ENCODE data around the gene HES7.

HES7 gene

GRCh38 chr17:8119581-8120519 lies 4.1 kb downstream of the HES7 start:
- peaks cover 70 to 85% (median 82%) of the 10 kb centered on the region in 11 experiments for H3K27me3 ChIP-seq
- H3K9ac ChIP-seq, result peak overlapping the region; percentile 28 to 79 (median 65); a peak in 19 of 22 replicates
- peaks cover 53 to 72% (median 60%) of the 10 kb centered on the region in 10 experiments for H3K4me1 ChIP-seq
- H3K27ac ChIP-seq, result peak overlapping the region in 9 of 11 experiments; percentile 23 to 59 (median 36); a peak in 15 of 22 replicates
- peaks cover 5 to 53% (median 41%) of the 10 kb centered on the region in 11 experiments; a peak in 20 of 22 replicates for H4K20me1 ChIP-seq
- no peak for TF ChIP-seq Cebpa-rat (IDR thresholded peaks at IDR 0.05)
- no peaks in the 10 kb centered on the region for H3K36me3 ChIP-seq
- H3K9me3 ChIP-seq (replicated peaks in 1 of 11), result no peaks in the 10 kb centered on the region
- H3K4me2 ChIP-seq, result peak overlapping the region; percentile 91 to 100 (median 99)
- H3K4me3 ChIP-seq, result peak overlapping the region; percentile 57 to 79 (median 69)

- Histone ChIP-seq H3K4me3 (peak overlapping the region; percentile 57 to 79 (median 69)), H3K9ac (peak overlapping the region; percentile 52 to 79 (median 65); a peak in 21 of 22 replicates), H3K9me3 (replicated peaks in 1 of 11) (no peaks in the 10 kb centered on the region), H3K36me3 (no peaks in the 10 kb centered on the region), H3K4me2 (peak overlapping the region; percentile 91 to 100 (median 99)), H3K27me3 (peaks cover 70 to 85% (median 82%) of the 10 kb centered on the region in 11 experiments), H3K4me1 (peaks cover 44 to 63% (median 52%) of the 10 kb centered on the region in 10 experiments), H3K27ac (peak overlapping the region in 9 of 11 experiments; percentile 7 to 59 (median 32); a peak in 15 of 22 replicates), H4K20me1 (peaks cover 5 to 45% (median 33%) of the 10 kb centered on the region in 11 experiments; a peak in 20 of 22 replicates)
- no peak for TF ChIP-seq Cebpa-rat (IDR thresholded peaks at IDR 0.05)
These were observed 4.9 kb downstream of the HES7 start for GRCh38 chr17:8118769-8119580.

- Histone ChIP-seq H3K27me3 (peaks cover 63 to 85% (median 82%) of the 10 kb centered on the region in 11 experiments), H3K9me3 (replicated peaks in 1 of 11) (no peaks in the 10 kb centered on the region), H3K4me3 (peak within 1 kb of the TSS; percentile 57 to 79 (median 69)), H3K4me1 (peaks cover 36 to 55% (median 44%) of the 10 kb centered on the region in 10 experiments), H3K9ac (peak within 1 kb of the TSS; percentile 52 to 79 (median 65); a peak in 21 of 22 replicates), H3K27ac (peak within 1 kb of the TSS in 9 of 11 experiments; percentile 7 to 59 (median 32); a peak in 15 of 22 replicates), H4K20me1 (peaks cover 5 to 37% (median 25%) of the 10 kb centered on the region in 11 experiments; a peak in 20 of 22 replicates), H3K36me3 (no peaks in the 10 kb centered on the region), H3K4me2 (peak within 1 kb of the TSS; percentile 91 to 100 (median 99))
- no peak for TF ChIP-seq Cebpa-rat (IDR thresholded peaks at IDR 0.05)
These were observed 5.7 kb downstream of the HES7 start, which contains the start of gene ALOXE3 for GRCh38 chr17:8117980-8118768. Gene ALOXE3 (minus strand): TSS chr17:8118514. CDS start chr17:8117990, 524 bp downstream.

GRCh38 chr17:8117367-8117979 lies 6.4 kb downstream of the HES7 start:
- Histone ChIP-seq H3K36me3 (no peaks in the 10 kb centered on the region), H3K4me2 (peak overlapping the region; percentile 91 to 100 (median 99)), H4K20me1 (peaks cover 2 to 30% (median 18%) of the 10 kb centered on the region in 11 experiments; a peak in 18 of 22 replicates), H3K4me1 (peaks cover 29 to 48% (median 38%) of the 10 kb centered on the region in 10 experiments), H3K9me3 (replicated peaks in 1 of 11) (no peaks in the 10 kb centered on the region), H3K9ac (peak overlapping the region; percentile 52 to 79 (median 65); a peak in 19 of 22 replicates), H3K27me3 (peaks cover 56 to 85% (median 78%) of the 10 kb centered on the region in 11 experiments), H3K4me3 (peak overlapping the region; percentile 57 to 79 (median 69)), H3K27ac (no peak overlapping the region)
- TF ChIP-seq Cebpa-rat (IDR thresholded peaks at IDR 0.05), result no peak

GRCh38 chr17:8116776-8117175 lies 7.1 kb downstream of the HES7 start:
- Histone ChIP-seq H3K9me3 (replicated peaks in 1 of 11) (no peaks in the 10 kb centered on the region), H3K27me3 (peaks cover 53 to 85% (median 78%) of the 10 kb centered on the region in 11 experiments), H3K4me3 (peak overlapping the region in 5 of 10 experiments; percentile 68 to 78 (median 70); a peak in 8 of 20 replicates)

GRCh38 chr17:8110907-8111306 lies 13.0 kb downstream of the HES7 start:
- H3K4me2 ChIP-seq, result no peak overlapping the region
- H3K27ac ChIP-seq, result no peak overlapping the region
- no peak overlapping the region for H3K4me3 ChIP-seq
- no peaks in the 10 kb centered on the region for H3K36me3 ChIP-seq
- TF ChIP-seq Cebpa-rat (IDR thresholded peaks at IDR 0.05), result no peak
- no peak overlapping the region for H3K9ac ChIP-seq
- H3K9me3 ChIP-seq (replicated peaks in 1 of 11), result no peaks in the 10 kb centered on the region
- peaks cover 30 to 67% (median 52%) of the 10 kb centered on the region in 11 experiments for H3K27me3 ChIP-seq
- peaks cover 0 to 22% (median 7%) of the 10 kb centered on the region in 10 experiments; a peak in 12 of 20 replicates for H3K4me1 ChIP-seq
- H4K20me1 ChIP-seq, result peaks cover 0 to 11% (median 0%) of the 10 kb centered on the region in 11 experiments; a peak in 2 of 22 replicates

More at GRCh38 chr17:8116776-8117175, 7.1 kb downstream of the HES7 start:
- Histone ChIP-seq H3K4me1 (peaks cover 28 to 41% (median 35%) of the 10 kb centered on the region in 10 experiments), H3K4me2 (peak overlapping the region; percentile 91 to 100 (median 99); a peak in 18 of 22 replicates), H3K9ac (no peak overlapping the region), H3K36me3 (no peaks in the 10 kb centered on the region), H3K27ac (no peak overlapping the region), H4K20me1 (peaks cover 0 to 25% (median 14%) of the 10 kb centered on the region in 11 experiments; a peak in 14 of 22 replicates)
- no peak for TF ChIP-seq Cebpa-rat (IDR thresholded peaks at IDR 0.05)

GRCh38 chr17:8110456-8110804 lies 13.5 kb downstream of the HES7 start:
- no peak overlapping the region; a peak in 1 of 20 replicates for H3K4me3 ChIP-seq
- peaks cover 26 to 63% (median 47%) of the 10 kb centered on the region in 11 experiments for H3K27me3 ChIP-seq
- TF ChIP-seq Cebpa-rat (IDR thresholded peaks at IDR 0.05), result no peak
- H3K9me3 ChIP-seq (replicated peaks in 1 of 11), result no peaks in the 10 kb centered on the region
- H3K9ac ChIP-seq, result no peak overlapping the region
- H3K27ac ChIP-seq, result no peak overlapping the region
- H3K4me2 ChIP-seq, result peak overlapping the region; percentile 52 to 82 (median 70); a peak in 21 of 22 replicates
- H4K20me1 ChIP-seq, result peaks cover 0 to 11% (median 0%) of the 10 kb centered on the region in 11 experiments; a peak in 1 of 22 replicates
- peaks cover under 1 to 22% (median 8%) of the 10 kb centered on the region in 10 experiments; a peak in 15 of 20 replicates for H3K4me1 ChIP-seq
- no peaks in the 10 kb centered on the region for H3K36me3 ChIP-seq

Data from BLaER1 treated with 17β-estradiol and CSF1 and Interleukin-3, amounts not matched to agents 10 nM and 100 nM (cell line).